Heart left ventricle (tissue), 13 donors: ENCODE measurements around the gene NAPEPLD.

Experiments used
- CTCF ChIP-seq, 12 donors: fragments of 200-600 bp; sonication (generic) in 4 of 12; IDR thresholded peaks; one replicate each; pipeline versions ENCODE4 v1.5.0 to v1.8.0; 2018 to 2022; ENCODE audit warnings: antibody characterized with exemption in 12 of 12, mild to moderate bottlenecking in 5 of 12
- POLR2A ChIP-seq, 2 donors: fragments of 450-650 bp; IDR thresholded peaks; one replicate each; pipeline ENCODE4 v1.6.1; 2017; ENCODE audit warnings: antibody characterized with exemption in 2 of 2, mild to moderate bottlenecking in 2 of 2, moderate library complexity in 2 of 2
- donor health status: ischemic (EF 13 %, LVEDD 7.1; RV severe dilation, severe dysfunction).
- donor health status: DM: no; HTN: yes; CAD: no.
- donor health status: DM: no; HTN: no; CAD: no.
- donor health status: ischemic (EF 25% LVEDD 6.9; RV normal size, moderate dysfunction).
- donor health status: ischemic (EF 25% LVEDD 5.7; RV mildly dilated, moderate dysfunction).
- donor health status: ischemic (EF 35%, LVEDD 5.7; RV mildly dilated, moderate dysfunction).
- donor health status: nonischemic (EF 11% LVEDD 7.7; RV severe dilation, severe dysfunction).
- donor health status: DM: yes; HTN: yes; CAD: no.
- donor health status: PGD.
- donor health status: ischemic (EF 29% LVEDD 5.4; RV normal size, mild dysfunction).
- donor health status: nonischemic (EF 23%, LVEDD 6.1; RV moderate dilation, normal function).

- TF ChIP-seq CTCF (IDR thresholded peaks at IDR 0.05) (no peak), POLR2A (IDR thresholded peaks at IDR 0.05) (no peak)
Observed at GRCh38 chr7:103123529-103123928, 25.4 kb downstream of the NAPEPLD start.
